ENCODE data around the gene TCEAL3.

GRCh38 chrX:103607364-103608305 lies at the start of gene TCEAL3:
- TF ChIP-seq CTCF (conservative IDR thresholded peaks at IDR 0.05 in 1 of 2, IDR thresholded peaks at IDR 0.05 in 1 of 2; ENCODE audit: extremely low read depth in 1 of 2, insufficient read depth in 1 of 2, low read depth in 1 of 2, low read length in 2 of 2) = no peak
- TF ChIP-seq EZH2 (IDR thresholded peaks at IDR 0.05; ENCODE audit: borderline replicate concordance, low read length) = no peak
